Liver (tissue), 9 donors: Measurements from ENCODE around the gene TBK1. TPM values are rescaled to one million over a fixed set of nuclear protein-coding genes. Genes with fewer than 3 reads are reported as not detected.

Experiments used
- DNase-seq: peaks from one replicate; pipeline ENCODE4 v3.0.0-alpha.2; 2017; ENCODE audit warnings: low spot score
- H3K27ac ChIP-seq, 2 donors: one replicate each; pipeline ENCODE4 v1.7.0; 2013; ENCODE audit warnings: inconsistent platforms in 2 of 2, low read length in 2 of 2, control low read depth in 1 of 2, low read depth in 1 of 2, mild to moderate bottlenecking in 1 of 2
- H3K27me3 ChIP-seq, 4 donors: one replicate each; pipeline versions ENCODE4 v1.6.1 to v1.7.0; 2013; ENCODE audit warnings: low read length in 3 of 4, inconsistent platforms in 1 of 4, mild to moderate bottlenecking in 1 of 4, moderate library complexity in 1 of 4; ENCODE audit not compliant: control insufficient read depth in 4 of 4, insufficient read depth in 4 of 4
- H3K36me3 ChIP-seq, 4 donors: one replicate each; pipeline versions ENCODE4 v1.6.1 to v1.7.0; 2013; ENCODE audit warnings: low read length in 3 of 4, mild to moderate bottlenecking in 3 of 4, low read depth in 1 of 4, moderate library complexity in 1 of 4; ENCODE audit not compliant: control insufficient read depth in 4 of 4, insufficient read depth in 3 of 4
- H3K4me1 ChIP-seq, 4 donors: one replicate each; pipeline versions ENCODE4 v1.6.1 to v1.7.0; 2013; ENCODE audit warnings: low read length in 3 of 4, mild to moderate bottlenecking in 3 of 4, moderate library complexity in 1 of 4; ENCODE audit not compliant: control insufficient read depth in 4 of 4, insufficient read depth in 4 of 4
- H3K4me3 ChIP-seq, 3 donors: one replicate each; pipeline versions ENCODE4 v1.6.1 to v1.7.0; 2013; ENCODE audit warnings: low read length in 3 of 3, control low read depth in 1 of 3, low read depth in 1 of 3, mild to moderate bottlenecking in 1 of 3
- H3K9ac ChIP-seq, 2 donors: one replicate each; pipeline ENCODE4 v1.7.0; 2013; ENCODE audit warnings: low read length in 2 of 2, mild to moderate bottlenecking in 2 of 2, moderate library complexity in 2 of 2, control low read depth in 1 of 2, low read depth in 1 of 2
- H3K9me3 ChIP-seq, 4 donors: one replicate each; pipeline versions ENCODE4 v1.6.1 to v1.7.0; 2013; ENCODE audit warnings: low read length in 3 of 4; ENCODE audit not compliant: control insufficient read depth in 4 of 4
- EGR1 ChIP-seq, 2 donors: IDR thresholded peaks; 2 replicates each; pipeline ENCODE4 v1.6.1; 2016 to 2018; ENCODE audit warnings: antibody characterized with exemption in 2 of 2, low read depth in 2 of 2
- FOXA1 ChIP-seq: IDR thresholded peaks from 2 replicates; pipeline ENCODE4 v1.6.1; 2016; ENCODE audit warnings: antibody characterized with exemption
- FOXA2 ChIP-seq: IDR thresholded peaks from 2 replicates; pipeline ENCODE4 v1.6.1; 2016; ENCODE audit warnings: antibody characterized with exemption
- GABPA ChIP-seq, 2 donors: IDR thresholded peaks in 1 of 2; conservative IDR thresholded peaks in 1 of 2; 2 replicates each; pipeline ENCODE4 v1.6.1; 2016; ENCODE audit warnings: antibody characterized with exemption in 2 of 2, mild to moderate bottlenecking in 1 of 2, moderate library complexity in 1 of 2
- HNF4A ChIP-seq, 2 donors: conservative IDR thresholded peaks; 2 replicates each; pipeline ENCODE4 v1.6.1; 2016; ENCODE audit warnings: antibody characterized with exemption in 2 of 2, mild to moderate bottlenecking in 2 of 2
- HNF4G ChIP-seq: IDR thresholded peaks from 2 replicates; pipeline ENCODE4 v1.6.1; 2016; ENCODE audit warnings: antibody characterized with exemption
- JUND ChIP-seq, 2 donors: IDR thresholded peaks; 2 replicates each; pipeline ENCODE4 v1.6.1; 2016; ENCODE audit warnings: antibody characterized with exemption in 2 of 2
- NR2F2 ChIP-seq: IDR thresholded peaks from 2 replicates; pipeline ENCODE4 v1.6.1; 2016; ENCODE audit warnings: antibody characterized with exemption
- RAD21 ChIP-seq, 2 donors: IDR thresholded peaks; 2 replicates each; pipeline ENCODE4 v1.6.1; 2016; ENCODE audit warnings: antibody characterized with exemption in 2 of 2, mild to moderate bottlenecking in 2 of 2
- RXRA ChIP-seq, 2 donors: IDR thresholded peaks; 2 replicates each; pipeline ENCODE4 v1.6.1; 2017 to 2018; ENCODE audit warnings: antibody characterized with exemption in 2 of 2, mild to moderate bottlenecking in 1 of 2
- SP1 ChIP-seq: IDR thresholded peaks from 2 replicates; pipeline ENCODE4 v1.6.1; 2018; ENCODE audit warnings: antibody characterized with exemption, mild to moderate bottlenecking
- TAF1 ChIP-seq: conservative IDR thresholded peaks from 2 replicates; pipeline ENCODE4 v1.6.1; 2016; ENCODE audit warnings: antibody characterized with exemption, mild to moderate bottlenecking
- YY1 ChIP-seq: IDR thresholded peaks from 2 replicates; pipeline ENCODE4 v1.6.1; 2016; ENCODE audit warnings: antibody characterized with exemption, mild to moderate bottlenecking
- WGBS: extraction: QIAGEN DNeasy Blood & Tissue Kit; methylation state at CpG from one replicate; pipeline ENCODE4 v1.1.7; 2013; 5-methylcytosine and 5-hydroxymethylcytosine counted together
- polyA plus RNA-seq, 2 donors: library from polyadenylated mRNA; stranded (reverse) in 1 of 2; unstranded in 1 of 2; fragments of 200-250 nt in 1 of 2; fragments of >200 nt in 1 of 2; fragmentation: Nextera tagmentation in 1 of 2; extraction: Ambion mirVana in 1 of 2; gene quantifications; one replicate each; pipeline versions ENCODE4 v1.2.1 to v1.2.3, GENCODE V29; 2013 to 2015
- total RNA-seq, 2 donors: library from RNA; depleted of rRNA; stranded (reverse); fragments of >200 nt; gene quantifications; one replicate each; pipeline ENCODE4 v1.2.3, GENCODE V29; 2014
- TF ChIP-seq, protein P1 (sequence below): IDR thresholded peaks from 2 replicates; pipeline ENCODE4 v1.6.1; 2016; ENCODE audit warnings: antibody characterized with exemption
- TF ChIP-seq, protein P2 (sequence below): IDR thresholded peaks from 2 replicates; pipeline ENCODE4 v1.6.1; 2016; ENCODE audit warnings: antibody characterized with exemption
- TF ChIP-seq, protein P3 (sequence below): IDR thresholded peaks from 2 replicates; pipeline ENCODE4 v1.6.1; 2016; ENCODE audit warnings: antibody characterized with exemption
- TF ChIP-seq, protein P4 (sequence below): fragments of 150-350 bp; IDR thresholded peaks from 2 replicates; pipeline ENCODE4 v1.5.1; 2017; ENCODE audit warnings: improper control_type of control experiment, low read depth, low read length; ENCODE audit not compliant: missing input control
- TF ChIP-seq, protein P5 (sequence below): IDR thresholded peaks from 2 replicates; pipeline ENCODE4 v1.6.1; 2016; ENCODE audit warnings: antibody characterized with exemption, mild to moderate bottlenecking
- donor health status: healthy.
- donor health status: healthy.
- donor health status: healthy.
- donor health status: healthy.
- donor health status: healthy.

TBK1 gene
- total and polyA plus RNA-seq, 4 donors, result 7.6 to 20.7 (median 13.9) TPM

GRCh38 chr12:64466178-64466577 is 14.3 kb downstream of the TBK1 start:
- TF ChIP-seq GABPA (IDR thresholded peaks at IDR 0.05 in 1 of 2, conservative IDR thresholded peaks at IDR 0.05 in 1 of 2) (no peak), NR2F2 (no peak), EGR1 (IDR thresholded peaks at IDR 0.05; ENCODE audit: low read depth in 2 of 2) (no peak), FOXA2 (no peak), RXRA (IDR thresholded peaks at IDR 0.05) (no peak), SP1 (no peak), JUND (IDR thresholded peaks at IDR 0.05) (no peak), HNF4A (conservative IDR thresholded peaks at IDR 0.05) (no peak), YY1 (no peak), TAF1 (no peak), RAD21 (IDR thresholded peaks at IDR 0.05) (no peak), HNF4G (no peak)
- TF ChIP-seq, protein P1, sequence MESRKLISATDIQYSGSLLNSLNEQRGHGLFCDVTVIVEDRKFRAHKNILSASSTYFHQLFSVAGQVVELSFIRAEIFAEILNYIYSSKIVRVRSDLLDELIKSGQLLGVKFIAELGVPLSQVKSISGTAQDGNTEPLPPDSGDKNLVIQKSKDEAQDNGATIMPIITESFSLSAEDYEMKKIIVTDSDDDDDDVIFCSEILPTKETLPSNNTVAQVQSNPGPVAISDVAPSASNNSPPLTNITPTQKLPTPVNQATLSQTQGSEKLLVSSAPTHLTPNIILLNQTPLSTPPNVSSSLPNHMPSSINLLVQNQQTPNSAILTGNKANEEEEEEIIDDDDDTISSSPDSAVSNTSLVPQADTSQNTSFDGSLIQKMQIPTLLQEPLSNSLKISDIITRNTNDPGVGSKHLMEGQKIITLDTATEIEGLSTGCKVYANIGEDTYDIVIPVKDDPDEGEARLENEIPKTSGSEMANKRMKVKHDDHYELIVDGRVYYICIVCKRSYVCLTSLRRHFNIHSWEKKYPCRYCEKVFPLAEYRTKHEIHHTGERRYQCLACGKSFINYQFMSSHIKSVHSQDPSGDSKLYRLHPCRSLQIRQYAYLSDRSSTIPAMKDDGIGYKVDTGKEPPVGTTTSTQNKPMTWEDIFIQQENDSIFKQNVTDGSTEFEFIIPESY, result no peak
- TF ChIP-seq, protein P2, sequence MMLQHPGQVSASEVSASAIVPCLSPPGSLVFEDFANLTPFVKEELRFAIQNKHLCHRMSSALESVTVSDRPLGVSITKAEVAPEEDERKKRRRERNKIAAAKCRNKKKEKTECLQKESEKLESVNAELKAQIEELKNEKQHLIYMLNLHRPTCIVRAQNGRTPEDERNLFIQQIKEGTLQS, result no peak
- TF ChIP-seq, protein P3, sequence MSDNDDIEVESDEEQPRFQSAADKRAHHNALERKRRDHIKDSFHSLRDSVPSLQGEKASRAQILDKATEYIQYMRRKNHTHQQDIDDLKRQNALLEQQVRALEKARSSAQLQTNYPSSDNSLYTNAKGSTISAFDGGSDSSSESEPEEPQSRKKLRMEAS, result no peak
- TF ChIP-seq, protein P4, sequence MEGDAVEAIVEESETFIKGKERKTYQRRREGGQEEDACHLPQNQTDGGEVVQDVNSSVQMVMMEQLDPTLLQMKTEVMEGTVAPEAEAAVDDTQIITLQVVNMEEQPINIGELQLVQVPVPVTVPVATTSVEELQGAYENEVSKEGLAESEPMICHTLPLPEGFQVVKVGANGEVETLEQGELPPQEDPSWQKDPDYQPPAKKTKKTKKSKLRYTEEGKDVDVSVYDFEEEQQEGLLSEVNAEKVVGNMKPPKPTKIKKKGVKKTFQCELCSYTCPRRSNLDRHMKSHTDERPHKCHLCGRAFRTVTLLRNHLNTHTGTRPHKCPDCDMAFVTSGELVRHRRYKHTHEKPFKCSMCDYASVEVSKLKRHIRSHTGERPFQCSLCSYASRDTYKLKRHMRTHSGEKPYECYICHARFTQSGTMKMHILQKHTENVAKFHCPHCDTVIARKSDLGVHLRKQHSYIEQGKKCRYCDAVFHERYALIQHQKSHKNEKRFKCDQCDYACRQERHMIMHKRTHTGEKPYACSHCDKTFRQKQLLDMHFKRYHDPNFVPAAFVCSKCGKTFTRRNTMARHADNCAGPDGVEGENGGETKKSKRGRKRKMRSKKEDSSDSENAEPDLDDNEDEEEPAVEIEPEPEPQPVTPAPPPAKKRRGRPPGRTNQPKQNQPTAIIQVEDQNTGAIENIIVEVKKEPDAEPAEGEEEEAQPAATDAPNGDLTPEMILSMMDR, result no peak
- TF ChIP-seq, protein P5, sequence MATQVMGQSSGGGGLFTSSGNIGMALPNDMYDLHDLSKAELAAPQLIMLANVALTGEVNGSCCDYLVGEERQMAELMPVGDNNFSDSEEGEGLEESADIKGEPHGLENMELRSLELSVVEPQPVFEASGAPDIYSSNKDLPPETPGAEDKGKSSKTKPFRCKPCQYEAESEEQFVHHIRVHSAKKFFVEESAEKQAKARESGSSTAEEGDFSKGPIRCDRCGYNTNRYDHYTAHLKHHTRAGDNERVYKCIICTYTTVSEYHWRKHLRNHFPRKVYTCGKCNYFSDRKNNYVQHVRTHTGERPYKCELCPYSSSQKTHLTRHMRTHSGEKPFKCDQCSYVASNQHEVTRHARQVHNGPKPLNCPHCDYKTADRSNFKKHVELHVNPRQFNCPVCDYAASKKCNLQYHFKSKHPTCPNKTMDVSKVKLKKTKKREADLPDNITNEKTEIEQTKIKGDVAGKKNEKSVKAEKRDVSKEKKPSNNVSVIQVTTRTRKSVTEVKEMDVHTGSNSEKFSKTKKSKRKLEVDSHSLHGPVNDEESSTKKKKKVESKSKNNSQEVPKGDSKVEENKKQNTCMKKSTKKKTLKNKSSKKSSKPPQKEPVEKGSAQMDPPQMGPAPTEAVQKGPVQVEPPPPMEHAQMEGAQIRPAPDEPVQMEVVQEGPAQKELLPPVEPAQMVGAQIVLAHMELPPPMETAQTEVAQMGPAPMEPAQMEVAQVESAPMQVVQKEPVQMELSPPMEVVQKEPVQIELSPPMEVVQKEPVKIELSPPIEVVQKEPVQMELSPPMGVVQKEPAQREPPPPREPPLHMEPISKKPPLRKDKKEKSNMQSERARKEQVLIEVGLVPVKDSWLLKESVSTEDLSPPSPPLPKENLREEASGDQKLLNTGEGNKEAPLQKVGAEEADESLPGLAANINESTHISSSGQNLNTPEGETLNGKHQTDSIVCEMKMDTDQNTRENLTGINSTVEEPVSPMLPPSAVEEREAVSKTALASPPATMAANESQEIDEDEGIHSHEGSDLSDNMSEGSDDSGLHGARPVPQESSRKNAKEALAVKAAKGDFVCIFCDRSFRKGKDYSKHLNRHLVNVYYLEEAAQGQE, result no peak
- no peak overlapping the region for H3K4me3 ChIP-seq
- H3K27me3 ChIP-seq, result no peaks in the 10 kb centered on the region
- DNase-seq, result no peak
- no peak overlapping the region for H3K27ac ChIP-seq
- H3K9me3 ChIP-seq, result no peaks in the 10 kb centered on the region
- peaks cover 0 to 11% (median 8%) of the 10 kb centered on the region in 4 donors for H3K4me1 ChIP-seq
- H3K9ac ChIP-seq, result no peak overlapping the region
- H3K36me3 ChIP-seq, result peaks cover 7 to 40% (median 26%) of the 10 kb centered on the region in 4 donors

- no peak overlapping the region for H3K9ac ChIP-seq
- H3K27me3 ChIP-seq, result no peaks in the 10 kb centered on the region
- H3K4me3 ChIP-seq, result no peak overlapping the region
- no peak for DNase-seq
- H3K4me1 ChIP-seq, result no peaks in the 10 kb centered on the region
- TF ChIP-seq HNF4G (no peak), TAF1 (no peak), RXRA (IDR thresholded peaks at IDR 0.05) (no peak), JUND (IDR thresholded peaks at IDR 0.05) (no peak), FOXA2 (no peak), EGR1 (IDR thresholded peaks at IDR 0.05; ENCODE audit: low read depth in 2 of 2) (no peak), YY1 (no peak), RAD21 (IDR thresholded peaks at IDR 0.05) (no peak), NR2F2 (no peak), FOXA1 (no peak), HNF4A (conservative IDR thresholded peaks at IDR 0.05) (no peak)
- TF ChIP-seq, protein P2, result no peak
- TF ChIP-seq, protein P4, result no peak
- TF ChIP-seq, protein P3, result no peak
- WGBS, result 81% methylated on average over 5 of the region's 5 CpGs
- H3K27ac ChIP-seq, result no peak overlapping the region
- peaks cover 9 to 49% (median 32%) of the 10 kb centered on the region in 4 donors for H3K36me3 ChIP-seq
- H3K9me3 ChIP-seq, result no peaks in the 10 kb centered on the region
Measured at GRCh38 chr12:64468966-64469365, 17.0 kb downstream of the TBK1 start.
